A549 (cell line): ENCODE measurements around the gene TFB2M. TPM values are rescaled to one million over a fixed set of nuclear protein-coding genes. Genes with fewer than 3 reads are reported as not detected.
"Not testable (repeated sequence)": the region's sequence is repeated elsewhere in the genome, so short reads cannot be mapped to it uniquely, and the experiment has no call there.

ENCODE experiments used
- ATAC-seq, 2 experiments: fragments of 200-7000 bp in 1 of 2; fragments of >200 bp in 1 of 2; cut with Nextera tagmentation in 1 of 2; cut with Tn5 transposase in 1 of 2; 3 replicates each; pipeline versions ENCODE4 v1.8.0 to v1.9.1; 2018 to 2020; ENCODE audit warnings: mild to moderate bottlenecking in 1 of 2, moderate library complexity in 1 of 2
- CTCF ChIA-PET: fragments of 300-600 bp; sonication (Branson Sonifier 250); formaldehyde crosslinking; extraction: SDS; loops from one replicate; lab custom pipeline; 2021; ENCODE audit warnings: antibody characterized with exemption, inconsistent platforms; lab: Yijun Ruan, JAX
- POLR2A ChIA-PET: fragments of 350-600 bp; formaldehyde crosslinking; extraction: SDS; loops from one replicate; lab custom pipeline; 2021; ENCODE audit warnings: antibody characterized with exemption, inconsistent platforms; lab: Yijun Ruan, JAX
- DNase-seq, 2 experiments: peaks; one replicate each; pipeline versions ENCODE4 v3.0.0 to v3.0.0-alpha.2; 2011 to 2016; ENCODE audit warnings: low read depth in 1 of 2, low spot score in 1 of 2
- FAIRE-seq: peaks from 2 replicates; lab custom pipeline; 2011; peaks lifted over from hg19 to GRCh38; lab: Jason Lieb, UNC
- H3K27ac ChIP-seq, 2 experiments: fragments of >200 bp; sonication (Bioruptor Twin); formaldehyde crosslinking; 3 replicates each; pipeline ENCODE4 v1.5.1; 2016 to 2017
- H3K4me1 ChIP-seq: fragments of >200 bp; sonication (Bioruptor Twin); formaldehyde crosslinking; 3 replicates; pipeline ENCODE4 v1.6.1; 2016
- H3K4me2 ChIP-seq: fragments of >200 bp; sonication (Bioruptor Twin); formaldehyde crosslinking; 3 replicates; pipeline ENCODE4 v1.6.1; 2016
- H3K4me3 ChIP-seq: fragments of >200 bp; sonication (Bioruptor Twin); formaldehyde crosslinking; 3 replicates; pipeline ENCODE4 v1.5.1; 2016
- H3K9me3 ChIP-seq: fragments of >200 bp; sonication (Bioruptor Twin); formaldehyde crosslinking; 3 replicates; pipeline ENCODE4 v1.6.1; 2016
- CEBPB ChIP-seq, 2 experiments: fragments of >200 bp in 1 of 2; sonication (Bioruptor Twin) in 1 of 2; formaldehyde crosslinking in 1 of 2; IDR thresholded peaks; 2 replicates each; pipeline ENCODE4 v1.6.1; 2012 to 2016
- CHD4 ChIP-seq: fragments of 200-600 bp; sonication (generic); IDR thresholded peaks from 2 replicates; pipeline ENCODE4 v1.6.1; 2016; ENCODE audit warnings: antibody characterized with exemption, mild to moderate bottlenecking, borderline replicate concordance
- EHF ChIP-seq: fragments of 250-450 bp; sonication (Bioruptor Pico); IDR thresholded peaks from 2 replicates; pipeline ENCODE4 v1.5.0; 2020; ENCODE audit warnings: mild to moderate bottlenecking
- EHMT2 ChIP-seq: fragments of 200-600 bp; sonication (generic); IDR thresholded peaks from 2 replicates; pipeline ENCODE4 v1.6.1; 2016; ENCODE audit warnings: antibody characterized with exemption, low read depth, mild to moderate bottlenecking, moderate library complexity
- EP300 ChIP-seq, 2 experiments: fragments of >200 bp; sonication (Bioruptor Twin); formaldehyde crosslinking; IDR thresholded peaks; 2 replicates in 1 of 2; 3 replicates in 1 of 2; pipeline ENCODE4 v1.6.1; 2016 to 2017
- FOSB ChIP-seq: fragments of 250-450 bp; sonication (Bioruptor Pico); IDR thresholded peaks from 2 replicates; pipeline ENCODE4 v1.5.0; 2020; ENCODE audit warnings: mild to moderate bottlenecking, moderate library complexity
- HDAC2 ChIP-seq: fragments of 200-600 bp; sonication (generic); IDR thresholded peaks from 2 replicates; pipeline ENCODE4 v1.6.1; 2016
- HEYL ChIP-seq: fragments of 250-450 bp; sonication (Bioruptor Pico); IDR thresholded peaks from 2 replicates; pipeline ENCODE4 v1.8.0; 2021; ENCODE audit warnings: mild to moderate bottlenecking, moderate library complexity
- HMGXB4 ChIP-seq: fragments of 250-450 bp; sonication (Bioruptor Pico); IDR thresholded peaks from 2 replicates; pipeline ENCODE4 v1.5.0; 2021; ENCODE audit warnings: mild to moderate bottlenecking, moderate library complexity, borderline replicate concordance
- HOXA7 ChIP-seq: fragments of 250-450 bp; sonication (Bioruptor Pico); IDR thresholded peaks from 2 replicates; pipeline ENCODE4 v1.5.0; 2020; ENCODE audit warnings: mild to moderate bottlenecking, moderate library complexity
- HOXB13 ChIP-seq: fragments of 250-450 bp; sonication (Bioruptor Pico); IDR thresholded peaks from 2 replicates; pipeline ENCODE4 v1.5.0; 2020; ENCODE audit warnings: low read depth, mild to moderate bottlenecking, moderate library complexity
- JUNB ChIP-seq: fragments of >200 bp; sonication (Bioruptor Twin); formaldehyde crosslinking; IDR thresholded peaks from 2 replicates; pipeline ENCODE4 v1.6.1; 2016
- KDM1A ChIP-seq: fragments of 200-600 bp; sonication (generic); IDR thresholded peaks from 2 replicates; pipeline ENCODE4 v1.6.1; 2016; ENCODE audit warnings: low read depth, mild to moderate bottlenecking
- MYC ChIP-seq: IDR thresholded peaks from 2 replicates; pipeline ENCODE4 v1.6.1; 2012; ENCODE audit warnings: mild to moderate bottlenecking, inconsistent platforms, low read length, improper control_type of control experiment, borderline replicate concordance
- NFE2L2 ChIP-seq: fragments of 150-350 bp; conservative IDR thresholded peaks from 2 replicates; pipeline ENCODE4 v1.6.1; 2014; ENCODE audit warnings: low read length
- NR3C1 ChIP-seq: fragments of >200 bp; sonication (Bioruptor Twin); formaldehyde crosslinking; IDR thresholded peaks from 3 replicates; pipeline ENCODE4 v1.6.1; 2017
- PHF8 ChIP-seq: fragments of 200-600 bp; sonication (generic); IDR thresholded peaks from 2 replicates; pipeline ENCODE4 v1.6.1; 2016; ENCODE audit warnings: low read depth, mild to moderate bottlenecking, antibody characterized with exemption, moderate library complexity, borderline replicate concordance
- POLR2A ChIP-seq: IDR thresholded peaks from 2 replicates; pipeline ENCODE4 v1.6.1; 2012; ENCODE audit warnings: mild to moderate bottlenecking, low read length
- RARB ChIP-seq: fragments of 250-450 bp; sonication (Bioruptor Pico); IDR thresholded peaks from 2 replicates; pipeline ENCODE4 v1.8.0; 2021; ENCODE audit warnings: mild to moderate bottlenecking, moderate library complexity
- REST ChIP-seq: fragments of 200-600 bp; sonication (generic); IDR thresholded peaks from 2 replicates; pipeline ENCODE4 v1.6.1; 2016; ENCODE audit warnings: antibody characterized with exemption, mild to moderate bottlenecking, moderate library complexity
- RFX5 ChIP-seq: fragments of 450-650 bp; IDR thresholded peaks from 2 replicates; pipeline ENCODE4 v1.7.1; 2014; ENCODE audit warnings: antibody characterized with exemption, mild to moderate bottlenecking, moderate library complexity
- RNF2 ChIP-seq: fragments of 200-600 bp; sonication (generic); IDR thresholded peaks from 2 replicates; pipeline ENCODE4 v1.6.1; 2016; ENCODE audit warnings: low read depth, mild to moderate bottlenecking, antibody characterized with exemption, moderate library complexity, borderline replicate concordance
- ZFP36 ChIP-seq: fragments of 450-650 bp; IDR thresholded peaks from 2 replicates; pipeline ENCODE4 v1.6.1; 2014; ENCODE audit warnings: borderline replicate concordance; ENCODE audit not compliant: partially characterized antibody
- ZNF302 ChIP-seq: fragments of 250-450 bp; sonication (Bioruptor Pico); IDR thresholded peaks from 2 replicates; pipeline ENCODE4 v1.9.0; 2021; ENCODE audit warnings: inconsistent platforms, mild to moderate bottlenecking, moderate library complexity
- WGBS: methylation state at CpG from one replicate; pipeline ENCODE4 v1.1.6; 2017; ENCODE audit errors: missing lambda C conversion rate; 5-methylcytosine and 5-hydroxymethylcytosine counted together
- polyA plus RNA-seq, 4 experiments: library from polyadenylated mRNA; depleted of rRNA in 3 of 4; stranded (reverse); fragments of >200 nt; fragmentation: RNase III in 1 of 4; extraction: RNeasy Plus Mini Kit Qiagen cat#74134 plus additional on column Dnase treatment in 1 of 4; gene quantifications; 2 replicates in 3 of 4; 3 replicates in 1 of 4; pipeline ENCODE4 v1.2.3, GENCODE V29; 2011 to 2017

TFB2M gene
- polyA plus RNA-seq, 2 of the 4 experiments (the other 2 are of a cell fraction) = 27.7 to 59.9 TPM

GRCh38 chr1:246572785-246573184, 6.7 kb upstream of the TFB2M start:
- POLR2A ChIA-PET = no interaction called here
- TF ChIP-seq HEYL (CRISPR knock-in tag) (no peak), RARB (CRISPR knock-in tag) (no peak), CHD4 (no peak), NFE2L2 (no peak), ZFP36 (no peak)
- TF ChIP-seq, all 56 proteins: peak for 0
- FAIRE-seq (no peak), ATAC-seq (no peak), DNase-seq (no peak)
- Histone ChIP-seq H3K4me2 (no peak overlapping the region), H3K4me1 (peaks cover 4% of the 10 kb centered on the region), H3K4me3 (no peak overlapping the region), H3K27ac (no peak overlapping the region), H3K9me3 (no peaks in the 10 kb centered on the region)
- WGBS = 79% methylated on average over 3 of the region's 3 CpGs
- CTCF ChIA-PET = no interaction called here

- Histone ChIP-seq H3K4me1 (peaks cover 8% of the 10 kb centered on the region), H3K27ac (no peak overlapping the region), H3K4me3 (no peak overlapping the region), H3K4me2 (no peak overlapping the region), H3K9me3 (no peaks in the 10 kb centered on the region)
- DNase-seq = no peak
- ATAC-seq = no peak
- CTCF ChIA-PET = interaction anchor here (0.6 kb wide), 1 partner anchor 79 kb away, joined by 4 read pairs; no protein-coding TSS in a partner anchor
- FAIRE-seq = no peak
- TF ChIP-seq HMGXB4 = no peak
- no peak for TF ChIP-seq JUNB
- TF ChIP-seq FOSB (CRISPR knock-in tag) = no peak
- TF ChIP-seq RNF2 = no peak
- no peak for TF ChIP-seq EHMT2
- TF ChIP-seq ZNF302 (CRISPR knock-in tag) = no peak
- TF ChIP-seq ZFP36 = no peak
- TF ChIP-seq MYC = no peak
- TF ChIP-seq POLR2A = no peak
- no peak for TF ChIP-seq CEBPB (IDR thresholded peaks at IDR 0.05)
- TF ChIP-seq HOXA7 (CRISPR knock-in tag) = no peak
- TF ChIP-seq RFX5 = no peak
- no peak for TF ChIP-seq EP300 (IDR thresholded peaks at IDR 0.05)
- no peak for TF ChIP-seq HDAC2
- TF ChIP-seq HOXB13 (CRISPR knock-in tag) = no peak
- TF ChIP-seq KDM1A = no peak
- no peak for TF ChIP-seq PHF8
- no peak for TF ChIP-seq REST
- TF ChIP-seq NR3C1 = no peak
- TF ChIP-seq EHF (CRISPR knock-in tag) = no peak
- WGBS = 100% methylated on average over 1 of the region's 1 CpG
- POLR2A ChIA-PET = no interaction called here
These were observed 5.9 kb upstream of the TFB2M start for GRCh38 chr1:246571953-246572352.

GRCh38 chr1:246571309-246571708, 5.2 kb upstream of the TFB2M start:
- CTCF ChIA-PET = interaction anchor here (0.6 to 1.5 kb wide), 2 partner anchors 79 to 112 kb away, joined by 4 read pairs; no protein-coding TSS in a partner anchor
- H3K27ac ChIP-seq, H3K9me3 ChIP-seq, ATAC-seq, H3K4me2 ChIP-seq, H3K4me1 ChIP-seq, H3K4me3 ChIP-seq, DNase-seq, FAIRE-seq, POLR2A ChIA-PET: not testable (repeated sequence)
- 87% methylated on average over 4 of the region's 4 CpGs for WGBS
